Measurements from ENCODE around the gene TRIM2.

DNA sequence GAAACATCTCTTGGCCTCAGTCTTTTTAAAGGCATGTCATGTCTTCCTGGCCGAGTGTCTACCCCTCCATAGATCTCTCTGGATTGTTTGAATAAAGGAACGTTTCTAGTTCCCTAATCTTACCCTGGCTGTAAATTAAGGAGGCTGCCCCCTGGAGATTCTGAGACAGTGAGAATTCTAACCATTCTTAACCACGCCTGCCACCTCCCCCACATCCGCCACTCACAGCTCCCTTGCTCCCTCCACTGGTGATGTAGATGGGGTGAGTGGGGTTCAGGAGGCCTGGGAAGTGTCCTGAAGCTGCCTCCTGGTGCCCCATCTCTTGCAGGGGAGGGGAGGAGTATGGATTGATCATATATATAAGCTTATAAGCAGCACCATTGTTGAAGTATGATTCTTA, 48.0 kb upstream of the TRIM2 start:
- TF ChIP-seq, protein P1, sequence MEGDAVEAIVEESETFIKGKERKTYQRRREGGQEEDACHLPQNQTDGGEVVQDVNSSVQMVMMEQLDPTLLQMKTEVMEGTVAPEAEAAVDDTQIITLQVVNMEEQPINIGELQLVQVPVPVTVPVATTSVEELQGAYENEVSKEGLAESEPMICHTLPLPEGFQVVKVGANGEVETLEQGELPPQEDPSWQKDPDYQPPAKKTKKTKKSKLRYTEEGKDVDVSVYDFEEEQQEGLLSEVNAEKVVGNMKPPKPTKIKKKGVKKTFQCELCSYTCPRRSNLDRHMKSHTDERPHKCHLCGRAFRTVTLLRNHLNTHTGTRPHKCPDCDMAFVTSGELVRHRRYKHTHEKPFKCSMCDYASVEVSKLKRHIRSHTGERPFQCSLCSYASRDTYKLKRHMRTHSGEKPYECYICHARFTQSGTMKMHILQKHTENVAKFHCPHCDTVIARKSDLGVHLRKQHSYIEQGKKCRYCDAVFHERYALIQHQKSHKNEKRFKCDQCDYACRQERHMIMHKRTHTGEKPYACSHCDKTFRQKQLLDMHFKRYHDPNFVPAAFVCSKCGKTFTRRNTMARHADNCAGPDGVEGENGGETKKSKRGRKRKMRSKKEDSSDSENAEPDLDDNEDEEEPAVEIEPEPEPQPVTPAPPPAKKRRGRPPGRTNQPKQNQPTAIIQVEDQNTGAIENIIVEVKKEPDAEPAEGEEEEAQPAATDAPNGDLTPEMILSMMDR (IDR thresholded peaks at IDR 0.05 in 4 of 5, conservative IDR thresholded peaks at IDR 0.05 in 1 of 5), result no peak
- no peak for TF ChIP-seq POLR2A (IDR thresholded peaks at IDR 0.05)
